Suprapubic skin (tissue), 3 donors: ENCODE measurements around the gene TANK.

Source experiments
- CTCF ChIP-seq, 2 donors: fragments of 200-600 bp in 1 of 2; fragments of 450-650 bp in 1 of 2; sonication (generic) in 1 of 2; IDR thresholded peaks; one replicate each; pipeline ENCODE4 v1.5.1; 2016 to 2019; ENCODE audit warnings: antibody characterized with exemption in 2 of 2, mild to moderate bottlenecking in 1 of 2, moderate library complexity in 1 of 2
- POLR2A ChIP-seq, 2 donors: fragments of 450-650 bp; IDR thresholded peaks; one replicate each; pipeline ENCODE4 v1.6.1; 2017; ENCODE audit warnings: antibody characterized with exemption in 2 of 2, mild to moderate bottlenecking in 2 of 2, moderate library complexity in 2 of 2

- TF ChIP-seq CTCF (IDR thresholded peaks at IDR 0.05) (no peak), POLR2A (IDR thresholded peaks at IDR 0.05) (no peak)
Measured at GRCh38 chr2:161141033-161141432, 19.2 kb upstream of the TANK start.
